Fibroblast of skin of right quadriceps (primary cell): ENCODE data around the gene AGAP1.
A peak's percentile ranks its signal among the peaks of the same experiment; 100 is the strongest.

ENCODE experiments used
- DNase-seq: peaks from one replicate; pipeline ENCODE4 v3.0.0-alpha.2; 2013

The AGAP1 gene

GRCh38 chr2:236158969-236159777, 665.3 kb downstream of the AGAP1 start:
- no peak for DNase-seq

DNA sequence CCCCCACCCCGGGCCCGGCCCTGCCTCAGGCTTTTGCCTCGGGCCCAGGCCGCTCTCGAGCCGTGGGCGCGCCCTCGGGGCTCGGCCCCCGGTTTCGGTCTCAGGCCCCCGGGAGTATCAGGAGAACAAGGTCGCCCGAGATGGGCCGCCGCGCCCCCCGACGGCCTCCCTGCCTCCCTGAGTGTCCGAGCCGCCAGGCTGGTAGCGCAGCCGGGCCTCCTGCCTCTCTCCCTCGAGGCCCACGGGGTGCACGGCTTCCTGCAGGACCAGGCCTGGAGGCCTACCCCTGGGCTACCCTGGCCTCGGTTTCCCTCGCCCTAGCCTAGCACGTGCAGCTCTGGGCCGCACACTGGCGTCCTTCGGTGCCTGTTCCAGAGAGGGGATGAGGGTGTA, 665.9 kb downstream of the AGAP1 start:
- no peak for DNase-seq

DNA sequence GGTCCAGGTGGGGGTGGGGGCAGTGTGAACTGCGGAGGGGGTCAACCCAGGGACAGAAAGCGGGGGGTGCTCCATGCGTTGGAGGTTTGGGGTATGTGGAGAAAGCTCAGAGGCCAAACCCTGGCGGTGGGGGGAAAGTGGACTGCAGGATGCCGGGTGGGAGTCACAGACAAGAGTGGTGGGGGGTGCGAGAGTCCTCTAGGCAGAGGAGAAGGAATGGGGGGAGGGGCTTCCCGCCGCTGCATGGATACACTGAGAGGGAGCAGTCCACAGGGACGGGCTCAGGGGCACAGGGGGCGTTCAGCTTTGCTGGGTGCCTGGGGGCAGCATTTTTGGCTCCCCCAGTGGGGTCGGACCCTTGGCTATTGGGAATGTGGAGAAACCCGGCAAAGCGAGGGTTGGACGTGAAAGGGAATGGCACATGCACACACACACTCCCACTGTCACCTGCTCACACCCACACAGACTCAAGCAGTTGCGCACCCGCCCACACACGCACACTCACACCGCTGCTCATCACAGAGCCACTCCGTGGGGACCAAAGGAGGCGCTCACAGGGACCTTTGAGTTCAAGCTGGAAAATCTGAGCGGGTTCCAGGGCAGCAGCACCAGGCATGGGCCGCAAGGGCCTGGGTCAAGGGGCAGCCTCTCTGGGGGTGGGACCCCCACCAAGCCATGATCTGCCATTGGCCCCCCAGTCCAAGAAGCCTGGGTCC, 666.7 kb downstream of the AGAP1 start:
- no peak for DNase-seq

- DNase-seq: no peak
These were observed 667.2 kb downstream of the AGAP1 start for GRCh38 chr2:236161082-236161462.

DNA sequence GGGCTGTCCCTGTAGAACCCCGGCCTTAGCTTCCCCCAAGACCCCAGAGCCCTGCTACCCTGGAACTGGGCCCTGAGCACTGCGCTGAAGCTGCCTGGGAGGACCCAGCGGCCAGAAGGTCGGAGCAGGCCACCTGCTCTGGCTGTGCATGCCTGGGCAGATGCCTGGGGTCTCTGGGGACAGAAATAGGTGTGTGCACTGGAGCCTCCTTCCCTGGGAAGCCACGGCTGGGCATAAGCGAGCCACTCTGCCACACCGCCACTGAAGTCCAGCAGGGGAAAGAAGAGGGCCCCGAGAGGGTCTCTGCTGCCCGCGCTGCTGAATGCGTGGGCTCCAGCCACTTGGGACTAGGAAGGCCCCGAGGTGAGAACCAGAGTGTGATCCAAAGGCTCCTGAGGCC, 667.7 kb downstream of the AGAP1 start:
- no peak for DNase-seq

- no peak for DNase-seq
These were observed 668.4 kb downstream of the AGAP1 start for GRCh38 chr2:236162031-236162845.

- DNase-seq: no peak
These were observed 669.1 kb downstream of the AGAP1 start for GRCh38 chr2:236162882-236163470.

DNA sequence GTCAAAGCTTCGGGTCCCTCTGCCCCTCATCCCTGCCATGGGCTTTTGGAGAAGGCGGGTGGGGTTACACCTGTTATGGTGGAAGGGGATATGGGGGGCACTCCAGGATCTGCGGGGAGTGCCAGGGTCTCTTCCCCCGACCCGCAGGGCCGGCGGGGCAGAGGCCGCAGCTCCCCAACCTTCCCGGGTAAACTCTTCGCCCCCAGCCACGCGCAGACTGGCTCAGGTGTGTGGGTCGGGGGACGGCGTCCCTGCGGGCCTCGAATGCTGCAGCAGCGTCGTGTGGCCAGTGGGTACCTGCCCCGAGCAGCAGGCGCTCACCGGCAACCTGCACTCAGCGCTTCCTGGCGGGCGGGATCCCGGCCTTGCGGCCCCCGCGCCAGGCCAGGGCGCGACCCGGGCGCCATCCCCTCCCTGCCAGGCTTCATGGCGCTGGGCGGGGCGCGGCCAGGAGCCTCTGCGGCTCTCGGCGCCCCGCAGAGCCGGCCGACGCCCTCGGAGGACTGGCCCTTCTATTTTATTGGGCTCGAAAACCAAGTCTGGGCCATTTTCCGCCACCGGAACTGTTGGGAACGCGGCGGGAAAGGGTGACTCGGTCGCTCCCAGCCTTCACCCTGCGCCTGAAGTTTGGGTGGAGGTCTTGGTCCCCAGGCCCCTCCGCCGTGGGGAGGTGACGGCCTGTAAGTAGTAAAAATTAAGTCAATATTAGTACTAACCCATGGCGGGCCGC, 669.8 kb downstream of the AGAP1 start:
- no peak for DNase-seq

DNA sequence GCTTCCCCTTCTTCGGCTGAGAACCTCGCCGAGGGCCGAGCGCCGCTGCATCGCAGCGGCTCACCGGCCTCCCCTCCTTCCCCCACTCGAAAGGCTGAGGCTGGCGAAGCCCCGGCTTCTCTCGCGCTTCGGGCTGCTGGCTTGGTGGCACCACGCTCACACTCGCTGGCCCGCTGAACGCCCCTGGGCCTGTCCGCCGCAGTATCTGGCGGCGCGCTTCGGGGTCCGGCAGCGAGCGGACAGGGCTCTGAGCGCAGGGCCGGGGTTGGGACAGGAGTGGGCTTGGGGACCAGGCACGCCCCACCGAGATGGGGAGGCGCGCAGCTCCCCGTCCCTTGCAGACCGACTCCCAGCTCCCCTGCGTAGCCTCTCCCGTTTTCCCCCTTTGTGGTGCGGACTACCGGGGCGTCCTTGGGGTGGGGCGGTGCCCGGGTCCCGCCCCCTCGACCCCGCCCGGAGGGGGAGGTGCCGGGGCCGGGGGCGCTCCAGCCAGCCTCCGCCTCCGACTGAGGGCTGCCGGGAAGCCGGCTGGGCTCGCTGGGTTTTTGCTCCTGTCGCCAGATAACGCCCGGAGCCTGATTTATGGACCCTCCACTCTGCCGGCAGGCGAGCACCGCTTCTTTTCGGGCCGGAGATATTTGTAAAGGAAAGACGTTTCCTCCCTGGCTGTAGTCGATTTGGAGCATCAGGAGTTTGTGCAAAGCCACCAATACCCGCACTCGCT, 670.5 kb downstream of the AGAP1 start:
- DNase-seq: no peak

DNA sequence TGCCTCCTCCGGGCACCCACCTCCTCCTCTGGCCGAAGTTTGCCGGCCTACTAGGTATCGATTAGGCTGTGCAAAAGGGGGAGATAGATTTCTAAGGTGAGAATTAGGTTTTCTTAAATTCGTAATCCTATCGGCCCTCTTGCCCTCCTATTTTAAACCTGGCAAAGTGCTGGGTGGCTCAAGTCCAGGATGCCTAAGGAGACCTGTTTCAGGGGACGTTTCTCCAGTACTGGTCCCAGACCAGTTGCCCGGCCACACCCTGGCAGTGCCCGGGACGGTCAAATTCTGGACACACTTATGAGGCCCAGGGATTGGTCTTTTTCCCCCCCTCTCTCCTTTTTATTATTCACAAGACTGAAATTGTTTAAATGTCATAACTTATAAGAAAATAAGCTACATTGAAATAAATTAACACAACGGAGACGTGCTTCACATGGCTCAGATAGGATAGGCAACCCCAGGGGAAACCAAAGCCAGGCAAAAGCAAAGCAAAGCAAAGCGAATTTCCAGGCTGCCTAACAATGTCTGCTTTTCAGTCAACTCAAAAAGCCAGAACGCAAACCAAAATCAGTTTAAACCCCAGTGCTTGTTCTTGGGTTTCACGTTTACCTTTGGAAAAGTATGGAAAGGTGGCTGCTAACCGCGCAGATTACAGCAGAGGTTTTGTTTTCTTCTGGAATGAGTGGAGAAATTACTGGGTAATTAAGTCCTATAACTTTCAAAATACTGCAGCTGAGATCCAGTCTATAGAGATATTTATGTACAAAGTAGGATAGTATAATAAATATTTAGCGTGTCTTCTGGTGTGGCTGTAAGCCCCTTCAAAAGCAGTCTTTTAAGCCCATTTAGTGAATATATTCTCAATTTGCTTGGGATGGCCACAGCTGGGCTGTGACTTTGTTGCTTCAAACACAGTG, 671.3 kb downstream of the AGAP1 start:
- DNase-seq: no peak

GRCh38 chr2:236165842-236166795, 672.3 kb downstream of the AGAP1 start:
- DNase-seq: no peak

DNA sequence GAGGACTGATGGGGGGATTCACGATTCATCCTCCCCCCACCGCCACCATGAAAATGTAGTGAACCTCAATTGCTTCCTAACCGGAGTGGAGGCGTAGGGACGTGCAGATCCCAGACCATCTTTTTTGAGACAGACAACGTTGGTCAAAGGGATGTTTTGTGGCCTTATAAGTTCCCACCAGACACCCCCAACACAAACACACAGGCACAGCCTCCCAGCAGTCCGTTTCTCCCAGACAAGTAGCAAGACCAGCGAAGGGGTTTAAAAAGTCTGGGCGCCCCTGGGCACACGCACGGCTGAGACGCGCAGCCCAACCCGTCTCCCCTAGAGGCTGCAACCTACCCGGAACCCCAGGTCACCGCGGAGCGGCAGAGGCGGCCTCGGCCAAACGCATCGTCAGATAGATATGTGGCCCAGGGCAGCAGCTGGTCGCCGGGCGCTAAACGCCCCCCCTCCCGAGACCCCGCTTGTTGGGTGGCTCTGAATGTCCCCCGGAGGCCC, 673.0 kb downstream of the AGAP1 start:
- DNase-seq: no peak

DNA sequence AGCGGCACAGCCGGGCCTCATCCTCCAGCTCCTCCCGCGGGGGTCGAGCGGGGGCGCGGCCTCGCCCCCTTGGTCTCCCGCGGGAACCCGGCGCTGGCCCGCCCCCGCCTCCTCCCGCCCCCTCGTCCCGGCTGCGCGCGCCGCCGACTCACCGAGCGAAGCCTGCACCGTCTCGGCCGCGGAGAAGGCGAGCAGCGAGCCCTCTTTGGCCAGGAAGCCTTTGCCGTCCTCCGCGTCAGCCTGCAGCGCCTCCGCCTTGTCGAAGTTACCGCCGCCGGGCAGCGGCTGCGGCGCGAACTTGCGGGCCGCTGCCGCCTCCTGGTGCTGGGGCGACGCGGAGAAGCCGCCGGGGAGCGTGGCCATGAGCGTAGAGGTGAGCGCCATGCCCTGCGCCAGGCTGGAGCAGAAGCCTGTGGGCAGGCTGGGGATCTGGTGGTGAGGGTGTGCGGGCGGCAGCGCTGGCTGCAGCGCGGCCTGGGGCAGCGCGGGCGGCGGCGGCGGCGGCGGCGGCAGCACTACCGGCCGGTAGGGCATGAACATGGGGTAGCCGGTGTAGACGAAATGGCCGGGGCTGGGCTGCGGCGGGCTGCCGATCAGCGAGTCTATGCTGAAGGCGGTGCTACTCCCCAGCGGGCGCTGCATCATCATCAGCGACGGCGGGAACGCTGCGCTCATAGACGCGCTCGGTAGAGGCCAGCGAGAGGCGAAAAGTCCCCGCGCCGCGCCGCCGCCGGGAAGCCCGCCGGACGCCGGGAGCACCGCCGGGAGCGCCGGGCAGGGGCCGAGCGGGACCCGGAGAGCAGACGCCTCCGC, 673.7 kb downstream of the AGAP1 start:
- peak; percentile 33 for DNase-seq

DNA sequence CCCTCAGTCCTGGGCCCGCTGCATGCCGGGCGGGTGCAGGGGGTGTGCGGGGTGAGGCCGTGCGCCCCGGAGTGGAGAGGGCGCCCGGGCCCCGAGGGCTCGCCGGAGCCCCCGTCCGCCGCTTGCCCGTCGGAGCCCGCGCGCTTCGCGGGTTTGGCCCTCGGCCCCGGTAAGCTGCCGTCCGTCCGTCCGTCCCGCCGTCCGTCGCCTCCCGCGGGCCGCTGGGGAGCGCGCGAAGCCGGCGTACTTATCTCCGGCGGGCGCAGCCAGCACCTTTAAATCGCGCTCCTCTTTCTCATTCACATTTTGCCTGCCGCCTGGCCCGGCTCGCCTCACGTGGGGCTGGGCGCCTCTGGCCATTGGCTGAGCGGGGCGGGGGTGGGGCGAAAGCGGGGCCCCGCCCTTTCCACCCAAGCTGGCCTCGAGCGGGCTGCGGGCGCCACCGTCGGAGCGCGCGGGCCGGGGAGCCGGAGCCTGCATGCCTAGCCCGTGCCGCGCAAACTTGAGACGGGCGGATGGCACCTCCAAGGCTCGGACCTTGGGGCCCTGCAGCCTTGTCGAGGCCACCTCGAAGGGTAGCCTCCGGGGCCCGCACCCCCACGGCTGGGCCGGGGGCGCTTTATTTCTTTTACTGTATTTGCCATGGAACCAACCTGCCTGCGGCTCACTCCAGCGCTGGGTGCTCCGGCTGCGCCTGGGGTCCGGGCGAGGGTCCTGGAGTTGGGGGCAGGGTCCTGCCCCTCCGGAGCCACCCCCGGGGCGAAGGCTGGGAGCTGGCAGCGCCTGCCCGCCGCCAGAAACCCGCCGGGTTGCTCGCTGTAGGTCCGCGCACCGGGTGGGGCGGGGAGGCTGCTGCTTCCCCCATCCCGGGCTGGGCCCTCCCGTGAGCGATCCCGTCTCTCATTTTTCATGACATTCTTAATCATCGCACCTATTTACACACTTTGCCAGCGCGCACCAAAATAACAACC, 674.6 kb downstream of the AGAP1 start, which contains the start of gene GBX2:
GBX2 (minus strand) TSS at position 277 of the 971 bp plus-strand sequence. CDS start 415 bp downstream, outside the sequence.
- peak; percentile 59 for DNase-seq

- DNase-seq: no peak
These were observed 675.4 kb downstream of the AGAP1 start for GRCh38 chr2:236169151-236169721.
